MM.1S (cell line): ENCODE results near the gene METAP2.

Experiments
- DNase-seq: peaks from one replicate; pipeline ENCODE4 v3.0.0-alpha.2; 2015
- H2AFZ ChIP-seq: fragments of 300-600 bp; sonication (generic); 2 replicates; pipeline ENCODE4 v1.6.0; 2016; ENCODE audit warnings: antibody characterized with exemption, low read length
- H3F3A ChIP-seq: fragments of 300-600 bp; sonication (generic); 2 replicates; pipeline ENCODE4 v1.6.1; 2016; ENCODE audit warnings: mild to moderate bottlenecking, antibody characterized with exemption, low read length, moderate library complexity, mixed read lengths; ENCODE audit not compliant: insufficient read depth
- H3K27ac ChIP-seq: fragments of 300-600 bp; sonication (generic); 2 replicates; pipeline ENCODE4 v1.5.1; 2016; ENCODE audit warnings: mild to moderate bottlenecking, low read length
- H3K27me3 ChIP-seq: fragments of 300-600 bp; sonication (generic); replicated peaks from 2 replicates; pipeline ENCODE4 v1.6.0; 2016; ENCODE audit warnings: low read length; ENCODE audit not compliant: insufficient read depth
- H3K36me3 ChIP-seq: fragments of 300-600 bp; sonication (generic); replicated peaks from 2 replicates; pipeline ENCODE4 v1.6.1; 2016; ENCODE audit warnings: mild to moderate bottlenecking, low read length, mixed read lengths; ENCODE audit not compliant: insufficient read depth
- H3K4me1 ChIP-seq: fragments of 300-600 bp; sonication (generic); 2 replicates; pipeline ENCODE4 v1.6.1; 2016; ENCODE audit warnings: low read length, mixed read lengths
- H3K4me2 ChIP-seq: fragments of 300-600 bp; sonication (generic); 2 replicates; pipeline ENCODE4 v1.6.0; 2016; ENCODE audit warnings: low read depth, low read length
- H3K4me3 ChIP-seq: fragments of 300-600 bp; sonication (generic); 2 replicates; pipeline ENCODE4 v1.5.1; 2016; ENCODE audit warnings: low read length, mixed read lengths
- H3K79me2 ChIP-seq: fragments of 300-600 bp; sonication (generic); 2 replicates; pipeline ENCODE4 v1.6.1; 2016; ENCODE audit warnings: mixed run types, low read length, mixed read lengths
- H3K9ac ChIP-seq: fragments of 300-600 bp; sonication (generic); 2 replicates; pipeline ENCODE4 v1.6.1; 2016; ENCODE audit warnings: low read length, mixed read lengths
- H3K9me2 ChIP-seq: fragments of 300-600 bp; sonication (generic); replicated peaks from 2 replicates; pipeline ENCODE4 v1.6.1; 2016; ENCODE audit warnings: mild to moderate bottlenecking, low read length, mixed read lengths; ENCODE audit not compliant: insufficient read depth
- H3K9me3 ChIP-seq: fragments of 300-600 bp; sonication (generic); replicated peaks from 2 replicates; pipeline ENCODE4 v1.6.1; 2016; ENCODE audit warnings: mild to moderate bottlenecking, low read length, mixed read lengths; ENCODE audit not compliant: insufficient read depth
- H4K20me1 ChIP-seq: fragments of 300-600 bp; sonication (generic); 2 replicates; pipeline ENCODE4 v1.6.1; 2016; ENCODE audit warnings: mild to moderate bottlenecking, low read length, moderate library complexity, mixed read lengths; ENCODE audit not compliant: insufficient read depth
- CTCF ChIP-seq: fragments of 300-600 bp; sonication (generic); IDR thresholded peaks from 2 replicates; pipeline ENCODE4 v1.5.1; 2016; ENCODE audit warnings: antibody characterized with exemption, low read length, mixed read lengths
- EZH2 ChIP-seq: fragments of 300-600 bp; sonication (generic); optimal IDR thresholded peaks from 2 replicates; pipeline ENCODE3; 2017; ENCODE audit warnings: low read depth, mild to moderate bottlenecking, antibody characterized with exemption, low read length, mixed read lengths
- EZH2phosphoT487 ChIP-seq: fragments of 300-600 bp; sonication (generic); IDR thresholded peaks from 2 replicates; pipeline ENCODE4 v1.6.1; 2018; ENCODE audit warnings: antibody characterized with exemption, low read length

The METAP2 gene

GRCh38 chr12:95515197-95515596 lies 41.2 kb downstream of the METAP2 start:
- Histone ChIP-seq H3K4me3 (no peak overlapping the region), H2AFZ (no peak overlapping the region), H3F3A (no peaks in the 10 kb centered on the region), H3K27ac (no peak overlapping the region), H3K9me3 (no peaks in the 10 kb centered on the region), H3K4me2 (no peak overlapping the region), H4K20me1 (no peaks in the 10 kb centered on the region), H3K36me3 (peaks cover 9% of the 10 kb centered on the region; the same call in 1 of the 2 replicates), H3K9me2 (no peaks in the 10 kb centered on the region), H3K27me3 (no peaks in the 10 kb centered on the region), H3K9ac (no peak overlapping the region), H3K79me2 (0 out of 2 replicates have a peak, but pooled peaks cover 2% of the 10 kb centered on the region), H3K4me1 (no peaks in the 10 kb centered on the region)
- no peak for TF ChIP-seq EZH2
- no peak for TF ChIP-seq EZH2phosphoT487
- TF ChIP-seq CTCF: no peak
- no peak for DNase-seq

GRCh38 chr12:95516757-95517156 lies 42.8 kb downstream of the METAP2 start:
- Histone ChIP-seq H3K27ac (no peak overlapping the region), H3K9ac (no peak overlapping the region), H3K4me3 (no peak overlapping the region), H3K36me3 (peaks cover 9% of the 10 kb centered on the region; the same call in 1 of the 2 replicates), H2AFZ (no peak overlapping the region), H3K4me1 (no peaks in the 10 kb centered on the region), H3K4me2 (no peak overlapping the region), H4K20me1 (no peaks in the 10 kb centered on the region), H3F3A (no peaks in the 10 kb centered on the region), H3K79me2 (no peaks in the 10 kb centered on the region), H3K9me3 (no peaks in the 10 kb centered on the region), H3K27me3 (no peaks in the 10 kb centered on the region), H3K9me2 (no peaks in the 10 kb centered on the region)
- no peak for TF ChIP-seq EZH2
- TF ChIP-seq CTCF: no peak
- TF ChIP-seq EZH2phosphoT487: no peak
- no peak for DNase-seq

GRCh38 chr12:95517246-95517645 lies 43.3 kb downstream of the METAP2 start:
- no peaks in the 10 kb centered on the region for H3F3A ChIP-seq
- H2AFZ ChIP-seq: no peak overlapping the region
- H4K20me1 ChIP-seq: no peaks in the 10 kb centered on the region
- no peaks in the 10 kb centered on the region for H3K9me2 ChIP-seq
- H3K4me3 ChIP-seq: no peak overlapping the region
- DNase-seq: no peak
- H3K79me2 ChIP-seq: no peaks in the 10 kb centered on the region
- H3K9ac ChIP-seq: no peak overlapping the region
- H3K36me3 ChIP-seq: peaks cover 4% of the 10 kb centered on the region; the same call in 1 of the 2 replicates
- H3K27ac ChIP-seq: no peak overlapping the region
- TF ChIP-seq CTCF (no peak), EZH2phosphoT487 (no peak), EZH2 (no peak)
- H3K4me2 ChIP-seq: no peak overlapping the region
- no peaks in the 10 kb centered on the region for H3K9me3 ChIP-seq
- no peaks in the 10 kb centered on the region for H3K4me1 ChIP-seq
- no peaks in the 10 kb centered on the region for H3K27me3 ChIP-seq

GRCh38 chr12:95518944-95519343 lies 45.0 kb downstream of the METAP2 start:
- Histone ChIP-seq H4K20me1 (no peaks in the 10 kb centered on the region), H3K27me3 (no peaks in the 10 kb centered on the region), H3K79me2 (no peaks in the 10 kb centered on the region), H3K4me1 (no peaks in the 10 kb centered on the region), H3K9ac (no peak overlapping the region), H3K9me2 (no peaks in the 10 kb centered on the region), H3K27ac (no peak overlapping the region), H3F3A (no peaks in the 10 kb centered on the region), H3K4me2 (no peak overlapping the region), H2AFZ (no peak overlapping the region), H3K4me3 (no peak overlapping the region), H3K36me3 (no peaks in the 10 kb centered on the region), H3K9me3 (no peaks in the 10 kb centered on the region)
- TF ChIP-seq EZH2phosphoT487: no peak
- no peak for TF ChIP-seq EZH2
- no peak for TF ChIP-seq CTCF
- DNase-seq: no peak
